Dermis blood vessel endothelial cell (primary cell): Measurements from ENCODE around the gene MRPL12. TPM values are rescaled to one million over a fixed set of nuclear protein-coding genes. Genes with fewer than 3 reads are reported as not detected.

Experiments used
- DNase-seq: peaks from one replicate; pipeline ENCODE4 v3.0.0; 2010
- total RNA-seq: library from RNA; depleted of rRNA; stranded (reverse); fragments of >200 nt; gene quantifications from 2 replicates; pipeline ENCODE4 v1.2.3, GENCODE V29; 2014

The MRPL12 gene
- total RNA-seq, 1 donor from 2014 or later, result 8.2 TPM

GRCh38 chr17:81682565-81683207 is 20.5 kb upstream of the MRPL12 start:
- DNase-seq, result peak; percentile 19

- no peak for DNase-seq
Observed at GRCh38 chr17:81683208-81683583, 20.0 kb upstream of the MRPL12 start.

GRCh38 chr17:81683584-81684441 is 19.4 kb upstream of the MRPL12 start, which contains the start of the genes ARL16 and HGS:
Gene ARL16, minus strand, starts transcription at chr17:81683797. Its CDS starts 44 bp downstream, at chr17:81683753.
Gene HGS, plus strand, starts transcription at chr17:81684011. Its CDS starts 56 bp downstream, at chr17:81684067.
- DNase-seq, result peak; percentile 100

GRCh38 chr17:81684442-81684911 is 18.7 kb upstream of the MRPL12 start:
- DNase-seq, result no peak

- peak; percentile 60 for DNase-seq
Observed at GRCh38 chr17:81685108-81685507, 18.1 kb upstream of the MRPL12 start.

- DNase-seq, result no peak
Observed at GRCh38 chr17:81686614-81687013, 16.6 kb upstream of the MRPL12 start.

GRCh38 chr17:81687770-81688541 is 15.2 kb upstream of the MRPL12 start:
- no peak for DNase-seq

GRCh38 chr17:81688616-81689015 is 14.6 kb upstream of the MRPL12 start:
- no peak for DNase-seq

GRCh38 chr17:81690066-81690465 is 13.1 kb upstream of the MRPL12 start:
- DNase-seq, result no peak

- no peak for DNase-seq
Observed at GRCh38 chr17:81690549-81690948, 12.6 kb upstream of the MRPL12 start.

GRCh38 chr17:81691196-81691595 is 12.0 kb upstream of the MRPL12 start:
- no peak for DNase-seq

- DNase-seq, result no peak
Observed at GRCh38 chr17:81691608-81692007, 11.6 kb upstream of the MRPL12 start.

GRCh38 chr17:81693509-81694210 is 9.5 kb upstream of the MRPL12 start:
- DNase-seq, result no peak

- no peak for DNase-seq
Observed at GRCh38 chr17:81694810-81695209, 8.4 kb upstream of the MRPL12 start.

GRCh38 chr17:81695211-81695610 is 8.0 kb upstream of the MRPL12 start:
- DNase-seq, result no peak

GRCh38 chr17:81695801-81696200 is 7.4 kb upstream of the MRPL12 start:
- no peak for DNase-seq

GRCh38 chr17:81696218-81696941 is 6.8 kb upstream of the MRPL12 start:
- no peak for DNase-seq

GRCh38 chr17:81697261-81698044 is 5.7 kb upstream of the MRPL12 start:
- no peak for DNase-seq

- no peak for DNase-seq
Observed at GRCh38 chr17:81700353-81701287, 2.5 kb upstream of the MRPL12 start.
